ENCODE measurements around the gene FLRT2. TPM values are rescaled to one million over a fixed set of nuclear protein-coding genes. Genes with fewer than 3 reads are reported as not detected.

FLRT2 gene
- polyA plus RNA-seq, 3 donors = 215 to 234 (median 217) TPM

GRCh38 chr14:85578930-85579329, 49.0 kb downstream of the FLRT2 start:
- DNase-seq (ENCODE audit: extremely low read depth in 1 of 11, low read depth in 9 of 11, low spot score in 4 of 11) = no peak

DNA sequence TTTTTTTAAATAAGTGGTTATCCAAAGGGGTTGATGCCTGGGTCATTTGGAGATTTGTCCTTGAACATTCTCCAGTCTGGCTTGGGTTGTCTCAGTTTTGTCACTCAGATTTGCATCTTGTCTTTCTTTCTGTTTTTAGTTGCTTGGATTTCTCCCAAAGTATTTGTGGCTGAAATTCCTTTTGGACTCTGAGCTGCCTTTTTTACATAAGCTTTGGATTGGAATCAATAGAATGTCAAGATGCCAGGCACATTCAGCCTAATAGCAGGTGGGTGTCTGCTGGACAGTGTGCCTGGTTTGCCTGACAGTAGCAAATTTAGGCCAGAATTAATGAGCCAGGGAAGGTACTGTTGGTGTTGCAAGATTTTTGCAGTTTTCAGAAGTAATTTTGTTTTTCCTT, 50.0 kb downstream of the FLRT2 start:
- DNase-seq (ENCODE audit: extremely low read depth in 1 of 11, low read depth in 9 of 11, low spot score in 4 of 11) = no peak

GRCh38 chr14:85580536-85581140, 50.7 kb downstream of the FLRT2 start:
- no peak for DNase-seq (ENCODE audit: extremely low read depth in 1 of 11, low read depth in 9 of 11, low spot score in 4 of 11)

DNA sequence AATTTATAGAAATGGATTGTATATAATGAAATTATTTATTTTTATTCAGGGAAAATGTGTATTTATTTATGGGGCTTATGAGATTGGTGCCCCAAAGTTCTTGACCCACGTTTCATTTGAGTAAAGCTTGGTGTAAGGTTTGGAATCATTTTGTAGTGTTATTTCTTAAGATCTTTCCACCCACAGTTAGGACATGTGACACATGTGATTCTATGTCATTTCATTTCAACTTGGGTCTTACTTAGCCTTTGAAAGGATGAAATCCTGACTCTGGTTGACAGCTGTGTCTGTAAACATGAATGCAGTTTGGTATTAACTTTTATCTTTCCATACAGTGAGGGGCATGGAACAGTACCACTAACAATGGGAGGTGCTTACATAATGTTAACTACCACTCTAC, 51.7 kb downstream of the FLRT2 start:
- DNase-seq (ENCODE audit: extremely low read depth in 1 of 11, low read depth in 9 of 11, low spot score in 4 of 11) = no peak

DNA sequence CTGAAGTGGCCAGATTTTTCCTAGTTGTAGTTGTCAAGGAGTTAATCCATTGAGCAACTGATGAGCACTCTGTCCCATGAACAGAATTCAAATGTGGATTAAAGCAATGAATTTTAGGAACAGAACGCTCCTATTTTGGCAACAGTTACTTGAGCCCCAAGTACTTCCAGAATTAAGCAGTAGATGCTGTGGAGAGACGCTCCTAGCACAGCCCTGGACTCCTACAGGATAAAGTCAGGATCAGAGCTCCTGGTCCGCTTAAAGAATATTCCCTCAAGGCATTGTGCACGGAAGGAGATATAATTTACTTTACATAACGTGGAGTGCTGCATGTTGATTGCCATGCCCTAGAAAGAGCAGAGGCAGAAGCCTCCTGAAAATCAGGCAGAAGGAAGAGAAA, 53.4 kb downstream of the FLRT2 start:
- no peak for DNase-seq (ENCODE audit: extremely low read depth in 1 of 11, low read depth in 9 of 11, low spot score in 4 of 11)

- DNase-seq (ENCODE audit: extremely low read depth in 1 of 11, low read depth in 9 of 11, low spot score in 4 of 11) = no peak
These were observed 54.5 kb downstream of the FLRT2 start for GRCh38 chr14:85584481-85584880.

GRCh38 chr14:85587151-85587711, 57.3 kb downstream of the FLRT2 start:
- no peak for DNase-seq (ENCODE audit: extremely low read depth in 1 of 11, low read depth in 9 of 11, low spot score in 4 of 11)

DNA sequence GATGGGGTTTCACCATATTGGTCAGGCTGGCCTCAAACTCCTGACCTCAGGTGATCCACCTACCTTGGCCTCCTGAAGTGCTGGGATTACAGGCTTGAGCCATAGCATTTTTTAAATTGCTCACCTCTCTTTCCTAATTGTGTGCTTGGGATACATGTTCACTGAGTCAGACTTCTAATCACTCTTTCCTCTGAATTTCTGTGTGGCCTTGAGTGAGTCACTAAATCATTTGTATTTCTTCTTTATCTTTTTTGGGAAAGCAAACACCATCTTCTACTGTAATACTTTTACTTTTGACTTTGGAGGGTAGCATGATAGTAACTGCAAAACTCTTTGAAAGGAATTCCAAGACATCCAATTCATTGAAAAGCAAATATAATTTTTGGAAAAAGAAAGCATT, 60.8 kb downstream of the FLRT2 start:
- no peak for DNase-seq (ENCODE audit: extremely low read depth in 1 of 11, low read depth in 9 of 11, low spot score in 4 of 11)

DNA sequence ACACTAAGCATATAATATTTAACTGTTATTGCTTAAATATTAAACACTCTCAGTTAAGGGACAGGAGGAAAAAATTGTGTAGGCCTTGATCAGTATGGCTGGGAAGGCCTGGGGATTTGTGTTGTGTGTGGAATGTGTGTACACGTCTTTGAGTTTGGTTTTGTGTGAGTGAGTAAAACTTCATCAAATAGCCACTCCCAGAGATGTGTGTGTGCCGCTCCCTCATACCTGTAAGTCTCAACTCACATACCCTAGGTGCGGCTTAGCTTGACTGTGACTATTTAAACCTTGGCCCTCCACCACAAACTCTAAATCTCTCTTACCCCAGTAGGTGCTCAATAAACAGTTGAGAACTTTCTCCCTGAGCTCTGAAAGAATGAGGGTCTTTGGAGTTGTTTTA, 64.3 kb downstream of the FLRT2 start:
- no peak for DNase-seq (ENCODE audit: extremely low read depth in 1 of 11, low read depth in 9 of 11, low spot score in 4 of 11)

DNA sequence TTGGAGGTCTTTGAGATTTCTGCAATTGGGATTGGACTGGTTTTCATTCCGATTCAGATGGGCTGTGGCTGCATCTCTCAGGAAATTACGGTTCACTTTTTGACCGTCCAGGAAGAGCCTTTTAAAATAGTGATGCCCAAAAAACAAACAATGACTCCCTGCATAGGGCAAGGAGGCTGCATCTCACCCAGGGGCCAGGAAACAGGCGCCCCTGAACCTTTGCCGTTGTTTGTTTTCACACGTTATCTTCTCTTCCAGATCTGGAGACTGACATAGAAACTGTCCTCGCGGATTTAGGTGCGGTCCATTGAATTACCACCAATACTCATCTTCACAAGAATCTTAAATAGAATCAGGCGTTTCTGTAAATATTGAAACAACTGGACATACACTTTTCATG, 66.0 kb downstream of the FLRT2 start:
- no peak for DNase-seq (ENCODE audit: extremely low read depth in 1 of 11, low read depth in 9 of 11, low spot score in 4 of 11)

DNA sequence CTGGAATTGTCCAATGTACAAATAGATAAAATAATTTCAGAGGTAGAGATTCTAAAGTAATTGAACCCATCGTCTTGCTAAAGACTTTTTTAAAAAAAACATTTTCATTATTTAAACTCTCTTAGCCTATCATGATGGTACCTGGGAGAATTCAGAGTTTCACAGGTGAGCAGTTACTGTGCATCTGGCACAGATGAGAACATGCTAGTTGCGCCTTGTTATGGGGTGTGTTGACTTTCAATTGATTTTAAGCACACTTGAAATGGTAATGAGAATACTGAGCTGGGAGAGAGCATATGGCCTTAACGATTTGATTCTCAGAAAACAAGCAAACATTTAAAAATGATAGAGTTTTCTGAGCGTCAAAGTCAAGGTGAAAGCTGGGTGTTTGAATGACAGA, 66.6 kb downstream of the FLRT2 start:
- DNase-seq (ENCODE audit: extremely low read depth in 1 of 11, low read depth in 9 of 11, low spot score in 4 of 11) = no peak

- no peak for DNase-seq (ENCODE audit: extremely low read depth in 1 of 11, low read depth in 9 of 11, low spot score in 4 of 11)
These were observed 67.8 kb downstream of the FLRT2 start for GRCh38 chr14:85597701-85598100.

- DNase-seq (ENCODE audit: extremely low read depth in 1 of 11, low read depth in 9 of 11, low spot score in 4 of 11) = no peak
These were observed 70.0 kb downstream of the FLRT2 start for GRCh38 chr14:85599939-85600338.

- DNase-seq (ENCODE audit: extremely low read depth in 1 of 11, low read depth in 9 of 11, low spot score in 4 of 11) = no peak
These were observed 71.3 kb downstream of the FLRT2 start for GRCh38 chr14:85601246-85601645.

GRCh38 chr14:85601690-85602089, 71.7 kb downstream of the FLRT2 start:
- no peak for DNase-seq (ENCODE audit: extremely low read depth in 1 of 11, low read depth in 9 of 11, low spot score in 4 of 11)

DNA sequence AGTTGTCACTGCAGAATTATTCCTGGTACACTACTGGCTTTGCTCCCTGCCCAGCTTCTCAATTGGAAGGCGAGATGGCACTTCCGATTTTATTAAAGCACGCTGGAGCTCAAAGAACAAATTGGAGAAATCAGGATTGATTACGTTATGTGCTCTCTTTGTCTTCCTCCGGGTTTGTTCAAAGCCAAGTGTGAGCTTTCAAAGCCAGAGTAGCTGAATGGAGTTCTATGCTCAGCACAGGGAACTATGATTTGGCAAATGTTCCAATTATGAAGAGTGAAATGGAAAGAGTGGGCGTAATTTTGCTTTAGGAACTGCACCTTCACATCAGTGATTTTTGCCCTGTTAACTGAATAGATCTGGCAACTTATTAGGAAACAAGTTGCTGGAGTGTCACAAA, 72.4 kb downstream of the FLRT2 start:
- no peak for DNase-seq (ENCODE audit: extremely low read depth in 1 of 11, low read depth in 9 of 11, low spot score in 4 of 11)

DNA sequence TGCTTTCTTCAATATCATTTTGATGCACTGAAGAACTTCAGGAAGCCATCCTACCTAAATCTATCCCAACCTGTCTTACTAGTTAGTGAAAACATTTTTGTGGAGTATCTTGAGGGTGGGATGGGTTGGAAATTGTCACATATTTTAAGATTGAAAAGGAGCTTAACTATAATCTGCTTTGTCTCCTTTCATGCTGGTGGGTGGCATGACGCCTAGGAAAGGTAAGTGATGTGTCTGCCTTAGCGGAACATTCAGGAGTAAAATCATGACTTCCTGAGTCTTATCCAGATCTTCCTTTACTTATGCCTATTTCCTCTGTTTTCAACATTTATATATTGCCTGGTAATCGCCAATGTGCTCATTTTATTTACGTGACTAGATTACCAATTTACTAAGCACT, 74.1 kb downstream of the FLRT2 start:
- no peak for DNase-seq (ENCODE audit: extremely low read depth in 1 of 11, low read depth in 9 of 11, low spot score in 4 of 11)

GRCh38 chr14:85604714-85605113, 74.8 kb downstream of the FLRT2 start:
- DNase-seq (ENCODE audit: extremely low read depth in 1 of 11, low read depth in 9 of 11, low spot score in 4 of 11) = no peak

GRCh38 chr14:85607651-85608081, 77.7 kb downstream of the FLRT2 start:
- no peak for DNase-seq (ENCODE audit: extremely low read depth in 1 of 11, low read depth in 9 of 11, low spot score in 4 of 11)

DNA sequence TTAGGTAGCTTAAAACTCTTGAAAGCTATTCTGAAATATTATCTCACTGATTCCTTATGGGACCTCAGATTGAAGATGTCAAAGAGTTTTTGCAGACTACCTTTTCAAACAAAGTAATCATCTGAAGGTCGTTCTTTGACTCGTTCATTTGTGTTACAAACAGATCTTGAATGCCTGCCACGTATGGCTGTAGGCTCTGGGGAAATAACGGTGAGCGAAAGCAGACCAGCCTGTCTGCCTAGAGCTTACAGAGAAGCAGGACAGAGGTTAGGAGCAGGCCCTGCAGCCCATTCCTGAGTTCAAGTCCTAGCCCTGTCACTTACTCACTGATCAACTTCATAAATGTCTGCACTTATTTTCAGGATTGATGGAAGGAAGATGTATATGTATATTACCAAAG, 83.6 kb downstream of the FLRT2 start:
- no peak for DNase-seq (ENCODE audit: extremely low read depth in 1 of 11, low read depth in 9 of 11, low spot score in 4 of 11)

DNA sequence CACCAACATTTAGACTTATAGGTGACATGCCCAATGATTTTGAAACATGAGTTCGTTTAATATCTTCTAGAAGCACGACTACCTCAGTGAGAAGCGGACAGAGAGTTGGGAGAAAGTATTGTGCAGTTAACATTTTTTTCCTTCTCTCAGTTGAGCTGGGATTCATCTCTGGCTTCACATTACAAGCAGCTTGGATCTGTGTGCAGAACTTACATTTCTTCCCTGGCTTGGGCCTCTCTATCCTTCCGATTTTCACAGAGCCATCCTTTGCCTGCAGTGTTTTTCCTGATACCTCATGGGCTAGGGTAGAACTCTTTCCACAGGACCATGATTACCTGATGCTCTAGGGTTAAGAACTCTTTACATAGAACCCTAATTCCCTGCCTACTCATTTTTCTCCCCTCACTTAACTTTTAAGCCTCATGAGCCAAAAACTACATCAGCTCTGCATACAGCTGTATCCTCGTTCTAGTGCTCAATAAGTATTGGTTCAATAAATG, 86.5 kb downstream of the FLRT2 start:
- DNase-seq (ENCODE audit: extremely low read depth in 1 of 11, low read depth in 9 of 11, low spot score in 4 of 11) = no peak
